HG02852 (cell line): ENCODE measurements around the gene HOXB6.

Source experiments
- ATAC-seq: cut with Tn5 transposase; IDR thresholded peaks from one replicate; pipeline ENCODE4 v1.9.1; 2021; ENCODE audit warnings: mild to moderate bottlenecking, moderate library complexity; ENCODE audit not compliant: unreplicated experiment

HOXB6 gene

GRCh38 chr17:48604770-48605329 is at the start of gene HOXB6:
Gene HOXB6, minus strand, starts transcription at chr17:48604986. Its CDS starts 6,836 bp downstream, at chr17:48598150.
- no peak for ATAC-seq

GRCh38 chr17:48649741-48650140 is 45.0 kb upstream of the HOXB6 start:
- no peak for ATAC-seq

DNA sequence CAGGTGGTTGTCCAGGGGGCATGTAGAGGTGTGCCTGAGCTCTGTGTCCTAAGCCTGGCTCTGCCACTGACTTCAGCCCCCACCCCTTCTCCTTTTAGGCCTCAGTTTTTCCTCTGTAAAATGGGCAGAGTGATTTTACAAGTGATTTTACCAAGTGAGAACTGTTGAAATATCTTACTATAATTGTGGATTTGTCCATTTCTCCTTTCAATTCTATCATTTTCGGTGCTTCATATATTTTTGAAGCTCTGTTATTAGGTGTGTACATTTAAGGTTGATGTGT is 43.1 kb upstream of the HOXB6 start:
- no peak for ATAC-seq

- ATAC-seq = no peak
Measured at GRCh38 chr17:48647103-48647962, 42.5 kb upstream of the HOXB6 start.

DNA sequence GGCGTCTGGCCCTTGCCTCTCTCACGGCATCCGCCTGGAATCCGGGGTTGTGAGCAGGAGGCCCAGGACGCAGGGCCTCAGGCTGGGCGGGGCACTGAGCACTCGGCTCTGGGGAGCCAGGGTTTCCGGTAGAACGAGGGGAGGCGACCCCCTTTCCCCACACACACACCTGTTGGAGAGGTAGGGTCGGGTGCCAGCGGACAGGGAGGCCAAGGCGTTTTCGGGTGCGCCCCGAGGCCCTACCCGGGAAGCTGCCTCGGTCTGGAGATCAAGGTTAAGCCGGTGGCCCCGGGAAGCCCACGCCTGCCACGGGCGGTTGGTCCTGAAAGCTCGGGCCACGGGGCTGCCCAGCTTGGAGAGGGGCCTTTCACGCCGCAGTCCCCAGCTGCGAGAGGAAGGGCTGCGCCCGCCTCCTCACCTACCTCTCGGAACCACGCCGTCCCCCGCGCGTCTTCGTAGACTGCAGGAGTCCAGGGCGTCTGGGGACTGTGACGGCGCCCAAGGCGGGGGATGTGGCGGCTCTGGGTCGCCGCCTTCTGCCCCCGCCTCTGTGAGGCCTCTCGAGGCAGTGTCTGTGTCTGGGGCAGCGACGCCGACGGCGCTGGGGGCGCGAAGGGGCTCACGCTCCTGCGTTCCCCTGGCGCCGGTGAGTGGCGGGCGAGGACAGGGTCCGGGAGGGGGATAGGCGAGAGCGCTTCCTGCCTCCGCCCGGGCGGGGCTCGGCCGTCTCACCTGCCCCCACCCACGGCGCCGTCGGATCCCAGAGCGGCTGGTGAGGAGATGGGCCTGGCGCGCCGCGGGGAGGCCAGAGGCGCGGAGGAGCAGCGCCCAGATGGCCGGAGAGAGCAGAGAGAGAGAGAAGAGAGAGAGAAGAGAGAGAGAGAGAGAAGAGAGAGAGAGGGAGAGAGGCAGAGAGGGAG is 41.7 kb upstream of the HOXB6 start:
- no peak for ATAC-seq

DNA sequence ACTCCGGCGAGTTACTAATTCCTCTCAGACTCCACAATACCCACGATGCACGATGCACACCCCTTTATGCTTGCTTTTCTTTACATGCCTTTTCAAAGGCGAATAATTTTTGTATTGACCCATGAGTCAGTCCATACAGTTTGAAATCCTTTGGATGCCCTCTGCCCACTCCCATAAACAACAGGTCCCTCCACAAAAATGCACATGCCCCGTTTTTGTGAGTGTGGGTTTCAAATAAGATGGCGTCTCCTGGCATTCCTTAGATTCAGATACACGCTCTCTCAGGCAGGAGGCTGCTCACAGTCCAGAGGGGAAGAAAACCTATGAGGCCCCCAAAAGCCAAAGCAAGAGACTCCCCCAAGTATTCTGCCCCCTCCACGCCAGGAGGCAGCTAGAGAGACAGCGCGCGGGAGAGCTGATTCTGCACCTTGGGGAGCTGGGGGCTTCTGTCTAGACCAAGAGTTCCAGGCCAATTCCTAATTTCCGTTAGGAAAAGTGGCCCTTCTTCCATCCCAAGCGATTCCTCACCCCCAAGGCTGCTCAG is 40.9 kb upstream of the HOXB6 start:
- no peak for ATAC-seq

GRCh38 chr17:48644910-48645557 is 40.2 kb upstream of the HOXB6 start:
- no peak for ATAC-seq

- ATAC-seq = no peak
Measured at GRCh38 chr17:48644159-48644558, 39.4 kb upstream of the HOXB6 start.

GRCh38 chr17:48643697-48644012 is 38.9 kb upstream of the HOXB6 start:
- no peak for ATAC-seq

GRCh38 chr17:48642843-48643696 is 38.3 kb upstream of the HOXB6 start:
- ATAC-seq = no peak

DNA sequence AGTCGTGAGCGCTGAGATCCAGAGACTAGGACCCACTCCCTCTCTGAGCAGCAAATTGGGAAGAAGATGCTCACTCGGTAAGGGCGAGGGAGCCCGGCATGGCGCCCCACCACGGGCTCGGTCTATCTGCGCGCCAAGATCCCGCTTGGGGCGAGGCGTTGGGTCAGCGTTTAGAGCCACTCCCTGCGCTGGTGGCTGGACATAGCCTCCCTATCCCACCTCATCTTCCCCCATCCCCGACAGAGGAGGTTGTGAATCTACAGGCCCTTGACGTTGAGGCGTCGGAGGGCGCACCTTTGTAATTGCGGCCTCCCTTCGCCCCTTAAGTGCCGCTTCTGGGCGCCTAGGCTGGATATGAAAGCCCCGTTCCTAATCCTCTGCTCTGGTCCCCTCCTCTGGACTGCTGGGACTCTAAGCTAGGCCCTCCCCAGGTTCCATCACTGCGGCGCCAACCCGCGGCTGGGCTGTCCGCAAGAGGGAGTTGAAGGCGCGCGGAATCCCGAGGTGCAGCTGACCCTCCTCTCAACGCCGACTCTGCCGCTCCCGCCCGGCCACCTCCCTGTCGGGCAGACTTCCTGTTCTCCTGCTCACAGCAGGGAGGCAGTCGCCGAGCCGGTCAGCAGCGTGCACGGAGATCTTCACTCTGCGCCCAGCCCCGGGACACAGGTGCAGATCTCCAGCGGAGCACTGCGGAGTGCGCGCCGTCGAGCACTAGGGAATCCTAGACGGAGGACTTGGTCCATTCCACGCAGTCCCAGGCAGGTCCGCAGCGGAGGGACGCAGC is 37.5 kb upstream of the HOXB6 start:
- no peak for ATAC-seq

DNA sequence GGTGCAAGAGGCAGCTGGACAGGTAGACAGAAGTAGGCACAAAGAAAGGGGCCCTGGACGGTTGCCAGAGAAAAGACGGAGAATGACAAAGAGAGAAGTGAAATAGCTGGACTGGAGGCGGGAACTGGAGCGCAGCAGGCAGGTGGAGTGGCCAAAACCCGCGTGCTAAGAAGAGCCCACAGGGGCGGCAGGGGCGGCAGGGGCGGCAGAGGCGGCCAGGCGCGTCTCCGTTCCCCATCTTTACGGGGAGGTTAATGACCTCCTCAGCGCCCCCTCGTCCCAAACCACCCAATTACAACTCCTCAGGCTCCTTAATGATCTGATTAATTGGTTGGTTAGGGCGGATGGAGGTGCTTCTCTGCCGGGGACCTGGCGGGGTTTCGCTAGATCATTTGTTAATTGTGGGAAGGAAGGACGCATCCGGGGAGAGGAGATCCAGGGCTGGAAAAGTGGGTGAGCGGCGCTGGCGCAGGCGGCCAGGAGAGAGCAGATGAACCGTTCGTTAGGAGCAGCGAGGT is 36.8 kb upstream of the HOXB6 start:
- no peak for ATAC-seq

- no peak for ATAC-seq
Measured at GRCh38 chr17:48640858-48641180, 36.0 kb upstream of the HOXB6 start.

DNA sequence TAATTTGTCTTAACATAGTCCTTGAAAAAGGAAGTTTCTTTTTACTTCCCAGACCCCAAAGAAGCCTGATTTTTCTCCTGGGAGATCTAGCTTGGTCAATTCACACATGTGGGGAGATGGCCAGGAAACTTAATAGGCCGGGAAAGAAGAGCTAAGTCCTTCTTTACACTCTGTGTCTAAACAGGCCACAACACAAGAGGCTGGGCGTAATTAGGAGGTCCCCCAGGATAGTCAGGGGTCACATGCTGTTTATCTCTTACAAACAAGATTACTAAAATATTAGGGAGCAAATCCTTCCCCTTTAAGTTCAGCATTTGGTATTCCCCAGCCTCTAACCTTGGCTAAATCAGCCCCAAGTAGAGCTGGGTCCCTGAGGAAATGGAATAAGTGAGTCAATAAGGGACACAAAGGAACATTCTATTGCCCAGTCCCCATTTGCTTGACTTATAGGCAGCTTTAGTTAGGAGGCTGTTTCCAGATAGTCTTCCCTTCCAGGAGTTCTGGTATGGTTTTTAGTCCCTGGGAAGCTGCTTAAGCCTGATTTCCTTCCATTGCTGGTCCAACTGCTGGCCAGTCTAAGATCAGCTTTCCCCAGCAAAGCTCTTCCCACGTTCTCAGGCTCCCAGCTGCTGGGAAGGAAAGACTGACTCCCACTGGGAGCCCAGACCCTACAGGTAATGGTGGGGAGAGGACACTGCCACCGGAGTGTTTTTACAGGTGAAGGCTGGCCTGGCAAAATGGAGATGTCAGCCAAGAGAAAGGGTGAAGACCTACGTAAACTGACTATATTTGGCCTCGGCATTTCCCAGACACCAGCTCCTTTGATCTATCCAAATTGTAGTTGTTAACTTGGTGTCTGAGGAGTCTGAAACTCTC is 35.4 kb upstream of the HOXB6 start:
- no peak for ATAC-seq

DNA sequence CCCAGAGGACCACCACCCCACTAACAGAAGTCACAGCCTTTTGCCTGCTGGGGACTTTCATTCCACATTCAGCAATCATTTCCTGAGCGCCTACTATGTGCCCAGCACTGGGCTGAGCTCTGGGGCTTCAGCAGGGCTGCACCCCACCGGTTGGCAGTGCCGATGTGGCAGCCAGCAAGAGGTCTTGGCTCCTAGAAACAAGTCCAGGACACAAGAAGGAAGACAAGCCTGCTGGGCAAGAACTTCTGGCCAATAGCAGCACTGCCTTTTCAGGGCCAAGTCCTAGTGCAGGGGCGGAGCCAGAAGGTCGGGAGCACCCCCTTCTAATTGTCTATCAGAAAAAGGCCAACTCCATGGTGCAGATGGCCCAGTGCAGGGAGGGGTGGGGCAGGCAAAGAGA is 34.4 kb upstream of the HOXB6 start:
- no peak for ATAC-seq

- ATAC-seq = no peak
Measured at GRCh38 chr17:48637323-48638260, 32.8 kb upstream of the HOXB6 start.
